Activated T-cell treated with anti-CD3 and anti-CD28 coated beads for 24 hours (primary cell): ENCODE results near the gene MMP19.
A peak's percentile ranks its signal among the peaks of the same experiment; 100 is the strongest.
"Not testable (repeated sequence)": the region's sequence is repeated elsewhere in the genome, so short reads cannot be mapped to it uniquely, and the experiment has no call there.

Source experiments
- DNase-seq: peaks from one replicate; pipeline ENCODE4 v3.0.0-alpha.2; 2020; ENCODE audit warnings: low read depth

Gene MMP19

GRCh38 chr12:55843431-55843830, 695 bp upstream of the MMP19 start:
- DNase-seq = no peak

- DNase-seq = no peak
These were observed 2.0 kb downstream of the MMP19 start for GRCh38 chr12:55840581-55841351.

- DNase-seq = no peak
These were observed 3.2 kb downstream of the MMP19 start for GRCh38 chr12:55839345-55840140.

GRCh38 chr12:55838361-55838760, 4.4 kb downstream of the MMP19 start:
- no peak for DNase-seq

GRCh38 chr12:55834400-55834799, 8.3 kb downstream of the MMP19 start:
- not testable (repeated sequence) for DNase-seq

GRCh38 chr12:55833056-55833455, 9.7 kb downstream of the MMP19 start:
- no peak for DNase-seq

GRCh38 chr12:55831447-55831815, 11.3 kb downstream of the MMP19 start:
- DNase-seq = no peak

GRCh38 chr12:55830601-55831446, 11.9 kb downstream of the MMP19 start:
- DNase-seq = peak; percentile 39

GRCh38 chr12:55829967-55830600, 12.7 kb downstream of the MMP19 start:
- DNase-seq = peak; percentile 14

- no peak for DNase-seq
These were observed 14.4 kb downstream of the MMP19 start for GRCh38 chr12:55828357-55828756.

GRCh38 chr12:55827806-55828205, 14.9 kb downstream of the MMP19 start:
- no peak for DNase-seq

- no peak for DNase-seq
These were observed 18.0 kb downstream of the MMP19 start for GRCh38 chr12:55824726-55825125.

- no peak for DNase-seq
These were observed 19.3 kb downstream of the MMP19 start for GRCh38 chr12:55823419-55823818.

- no peak for DNase-seq
These were observed 20.5 kb downstream of the MMP19 start for GRCh38 chr12:55822228-55822627.

GRCh38 chr12:55820679-55821078, 22.1 kb downstream of the MMP19 start:
- DNase-seq = no peak

- DNase-seq = no peak
These were observed 23.9 kb downstream of the MMP19 start for GRCh38 chr12:55818886-55819285.

GRCh38 chr12:55818140-55818728, 24.5 kb downstream of the MMP19 start:
- DNase-seq = no peak

- peak; percentile 95 for DNase-seq
These were observed 25.2 kb downstream of the MMP19 start, which contains the start of the genes ORMDL2 and SARNP for GRCh38 chr12:55817345-55818139. TSS of gene ORMDL2 (plus strand) at chr12:55818041. CDS start at chr12:55819000, 959 bp downstream. TSS of gene SARNP (minus strand) at chr12:55817724. CDS start at chr12:55817701, 23 bp downstream.

GRCh38 chr12:55816881-55817344, 25.8 kb downstream of the MMP19 start:
- DNase-seq = no peak

- DNase-seq = no peak
These were observed 27.3 kb downstream of the MMP19 start for GRCh38 chr12:55815473-55815872.
